ENCODE results near the gene GPR173.

Gene GPR173

GRCh38 chrX:53071604-53072417, 23.2 kb downstream of the GPR173 start (continued):
- TF ChIP-seq ZNF324 (tag by site-specific recombination; IDR thresholded peaks at IDR 0.05) (no peak), KLF17 (tag by site-specific recombination; IDR thresholded peaks at IDR 0.05) (peak; percentile 73; the same call in 1 of the 2 replicates), GLIS1 (tag by site-specific recombination; IDR thresholded peaks at IDR 0.05) (peak; percentile 31; the same call in 1 of the 2 replicates), ZNF37A (tag by site-specific recombination; IDR thresholded peaks at IDR 0.05) (no peak), ZNF792 (tag by site-specific recombination; IDR thresholded peaks at IDR 0.05) (peak; percentile 38; the same call in 1 of the 2 replicates), PRDM10 (tag by site-specific recombination; IDR thresholded peaks at IDR 0.05) (peak; percentile 66), SCRT2 (tag by site-specific recombination; IDR thresholded peaks at IDR 0.05) (peak; percentile 95), ZBTB20 (tag by site-specific recombination; IDR thresholded peaks at IDR 0.05) (peak; percentile 63; the same call in 1 of the 2 replicates), ZNF692 (tag by site-specific recombination; IDR thresholded peaks at IDR 0.05) (peak; percentile 71; the same call in 1 of the 2 replicates), ZXDB (tag by site-specific recombination; IDR thresholded peaks at IDR 0.05) (peak; percentile 50; the same call in 1 of the 2 replicates), ZNF202 (tag by site-specific recombination; IDR thresholded peaks at IDR 0.05; ENCODE audit: borderline replicate concordance) (no peak), ZNF654 (tag by site-specific recombination; IDR thresholded peaks at IDR 0.05; ENCODE audit: low read depth) (peak; percentile 76), ZNF211 (tag by site-specific recombination; IDR thresholded peaks at IDR 0.05; ENCODE audit: low read depth) (no peak), ZNF488 (tag by site-specific recombination; IDR thresholded peaks at IDR 0.05) (no peak), INSM2 (tag by site-specific recombination; IDR thresholded peaks at IDR 0.05) (peak; percentile 67; the same call in 1 of the 2 replicates), ZNF169 (tag by site-specific recombination; IDR thresholded peaks at IDR 0.05) (no peak), ZNF398 (tag by site-specific recombination; IDR thresholded peaks at IDR 0.05) (peak; percentile 35; the same call in 1 of the 2 replicates), OSR2 (tag by site-specific recombination; IDR thresholded peaks at IDR 0.05) (no peak), ZIC2 (tag by site-specific recombination; IDR thresholded peaks at IDR 0.05) (0 out of 2 replicates have a peak, but pooled peaks have one; percentile 11), ZFP41 (tag by site-specific recombination; IDR thresholded peaks at IDR 0.05; ENCODE audit: borderline replicate concordance) (no peak), ZNF350 (tag by site-specific recombination; IDR thresholded peaks at IDR 0.05) (no peak), ZNF248 (tag by site-specific recombination; IDR thresholded peaks at IDR 0.05) (no peak), PRDM6 (tag by site-specific recombination; IDR thresholded peaks at IDR 0.05) (no peak)
